ENCODE data around the gene EPN2.
A peak's percentile ranks its signal among the peaks of the same experiment; 100 is the strongest.

The EPN2 gene

DNA sequence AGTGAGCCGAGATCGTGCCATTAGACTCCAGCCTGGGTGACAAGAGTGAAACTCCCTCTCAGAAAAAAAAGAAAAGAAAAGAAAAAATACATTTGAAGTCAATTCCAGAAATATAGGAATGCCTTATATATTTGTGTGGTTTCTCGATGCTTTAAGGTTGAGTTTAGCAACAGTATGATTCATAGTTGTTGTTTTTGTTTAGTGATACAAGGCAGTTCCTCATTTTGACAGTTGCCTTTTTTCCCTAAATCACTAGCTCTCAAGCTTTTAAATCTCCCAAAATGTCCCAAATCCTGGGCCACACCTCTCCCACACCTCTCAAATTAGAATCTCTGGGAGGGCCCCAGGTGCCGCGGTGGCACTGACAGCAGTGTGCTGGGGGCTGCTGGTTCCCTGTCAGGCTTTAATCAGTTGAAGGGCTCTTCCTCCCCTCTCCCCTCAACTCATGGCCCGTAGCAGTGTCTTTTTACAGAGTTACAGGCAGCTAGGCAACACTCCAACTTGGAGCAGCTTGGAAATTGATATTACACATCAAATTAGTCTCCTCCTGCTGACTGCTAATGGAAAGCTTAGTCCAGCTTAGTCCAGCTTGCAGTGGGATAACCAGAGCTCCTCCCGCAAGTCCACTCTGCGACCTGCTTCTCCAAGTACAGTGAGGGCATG lies 58.4 kb downstream of the EPN2 start:
- DNase-seq: peak; percentile 36 to 82 (median 78)

DNA sequence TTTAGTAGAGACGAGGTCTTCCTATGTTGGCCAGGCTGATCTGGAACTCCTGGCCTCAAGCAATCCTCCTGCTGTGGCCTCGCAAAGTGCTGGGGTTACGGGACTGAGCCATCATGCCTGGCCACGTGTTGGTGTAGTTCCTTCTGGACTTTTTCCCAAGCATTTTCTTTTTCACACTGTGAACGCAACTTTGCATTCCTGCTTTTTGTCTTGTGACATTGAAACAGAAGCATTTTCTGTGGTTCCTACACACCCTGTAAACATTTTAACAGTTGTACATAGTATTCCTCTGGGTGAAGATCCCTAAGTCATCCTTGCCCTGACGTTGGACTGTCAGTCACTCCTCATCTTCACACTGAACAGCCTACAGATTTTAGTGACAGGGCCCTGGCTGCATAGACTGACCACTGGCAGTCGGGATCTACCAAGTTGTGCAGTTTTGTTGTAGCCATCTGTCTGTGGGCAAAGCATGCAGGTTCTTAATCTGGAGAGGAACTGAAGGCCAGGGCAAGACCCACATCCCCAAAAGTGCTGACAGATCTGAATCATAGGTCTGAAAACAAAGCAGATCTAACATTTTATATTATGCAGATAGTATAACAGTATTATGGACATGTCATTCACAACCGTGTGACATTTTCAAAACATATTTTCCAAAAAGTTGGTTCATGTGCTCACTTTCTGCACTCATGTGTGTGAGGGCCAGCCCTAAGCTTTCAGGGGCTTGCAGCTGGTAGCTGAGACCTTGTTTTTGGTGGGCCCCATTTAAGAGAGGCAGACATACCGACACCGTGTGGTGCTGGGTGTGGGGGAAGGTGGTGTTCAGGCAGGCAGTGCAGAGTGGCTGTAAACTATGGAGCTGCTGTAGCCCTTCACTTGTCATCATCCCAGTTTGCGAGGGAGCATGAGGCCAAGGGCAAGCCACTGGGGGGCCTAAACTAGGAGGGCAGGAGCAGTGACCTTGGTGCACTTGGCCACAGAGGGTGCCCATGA lies 59.9 kb downstream of the EPN2 start:
- no peak for DNase-seq

DNA sequence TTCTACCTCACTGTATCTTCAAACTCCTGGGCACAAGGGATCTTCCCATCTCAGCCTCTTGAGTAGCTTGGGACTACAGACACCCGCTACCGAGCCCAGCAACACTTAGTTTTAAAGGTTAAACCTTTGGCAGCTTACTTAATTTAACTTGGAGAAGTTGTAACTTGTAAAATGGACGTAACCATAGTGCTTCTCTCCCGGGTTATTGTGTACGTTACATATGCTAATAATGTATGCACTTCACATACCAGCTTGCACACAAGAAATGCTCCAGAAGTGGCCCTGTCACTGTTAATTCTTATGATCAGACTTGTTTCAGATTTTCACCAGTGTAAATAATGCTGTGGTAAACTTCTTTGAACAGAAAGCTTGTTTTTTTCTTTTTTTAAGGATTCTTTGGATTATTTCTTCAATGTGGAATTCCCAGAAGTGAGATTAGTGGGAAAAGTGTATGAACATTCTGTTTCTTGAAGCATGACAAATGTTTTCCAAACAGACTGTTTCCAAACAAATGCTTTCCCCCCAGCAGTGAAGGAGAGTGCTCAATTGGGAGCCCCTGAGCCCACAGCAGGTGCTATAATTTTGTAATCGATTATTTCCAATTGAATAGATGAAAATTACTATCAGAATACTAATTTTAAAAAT lies 61.5 kb downstream of the EPN2 start:
- DNase-seq: no peak

DNA sequence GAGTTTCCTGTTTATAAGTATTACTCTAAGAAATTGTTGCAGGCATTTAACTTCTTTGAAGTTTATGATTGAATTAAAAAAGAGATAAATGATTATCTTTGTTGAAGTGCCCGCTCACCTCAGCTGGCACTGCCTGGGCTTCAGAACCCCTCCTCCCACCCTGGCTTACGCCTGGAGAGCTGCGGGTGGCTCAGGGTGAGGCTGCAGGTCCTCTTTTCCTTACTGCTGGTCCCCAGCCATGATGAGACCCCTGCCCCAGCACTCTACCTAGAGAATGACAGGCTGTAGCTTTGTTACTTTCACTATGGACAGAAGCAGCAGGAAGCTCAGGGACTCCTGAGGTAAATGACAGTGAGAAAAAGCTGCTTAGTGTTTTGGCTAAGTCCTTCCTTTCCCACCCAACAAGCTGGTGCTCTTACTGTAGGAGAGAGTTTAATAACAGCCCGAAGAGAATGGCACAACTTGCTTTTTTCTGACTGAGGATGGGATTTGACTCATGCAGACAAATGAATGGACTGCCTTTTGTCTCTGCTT lies 62.1 kb downstream of the EPN2 start:
- no peak for DNase-seq

DNA sequence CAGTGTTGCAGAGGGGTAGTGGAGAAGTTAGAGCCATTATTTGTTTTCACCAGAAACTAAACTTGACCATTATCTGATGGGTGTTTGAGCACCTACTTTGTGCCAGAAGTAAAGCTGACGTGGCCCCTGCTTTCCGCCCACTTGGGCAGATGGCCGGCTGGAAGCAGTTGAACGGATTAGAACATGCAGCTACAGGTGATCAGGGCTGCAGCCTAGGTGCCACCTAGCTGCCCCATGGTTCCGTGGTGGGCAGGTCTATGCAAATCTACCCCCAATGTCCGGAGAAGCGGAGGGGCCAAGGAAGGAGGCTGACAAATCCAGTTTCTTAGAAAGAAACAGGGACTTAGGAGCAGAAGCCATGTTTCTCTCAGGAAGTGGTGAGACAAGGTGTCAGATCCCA lies 62.7 kb downstream of the EPN2 start:
- no peak for DNase-seq

DNA sequence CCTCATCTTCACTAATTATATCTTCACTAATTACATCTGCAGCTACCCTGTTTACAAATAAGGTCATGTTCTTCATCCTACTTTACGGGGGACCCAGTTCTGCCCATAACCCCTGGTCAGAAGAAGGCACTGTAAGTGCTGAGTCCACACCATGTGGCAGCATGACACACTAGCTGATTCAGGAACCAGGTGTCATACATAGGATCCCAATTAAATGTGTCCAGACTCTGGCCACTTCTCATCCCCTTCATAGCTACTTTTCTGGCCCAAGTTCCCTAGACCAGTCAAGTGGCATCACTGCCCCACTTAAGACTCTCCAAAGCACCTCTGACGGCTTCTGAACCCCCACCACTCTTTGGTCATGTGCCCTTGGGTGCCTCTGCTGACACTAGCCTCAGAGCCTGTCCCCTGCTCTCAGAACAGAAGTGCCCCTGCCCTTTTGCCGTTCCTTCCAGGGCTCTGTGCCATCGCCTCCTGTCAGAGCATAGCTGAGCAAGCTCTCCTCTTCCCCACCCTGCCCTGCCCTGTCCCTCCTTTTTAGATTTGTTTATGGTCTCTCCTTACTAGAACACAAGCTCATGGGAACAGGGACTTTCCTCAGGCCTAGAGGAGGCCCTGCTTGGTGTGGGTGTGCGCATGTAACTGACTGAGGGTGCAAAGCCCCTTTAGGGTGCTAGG lies 64.2 kb downstream of the EPN2 start:
- no peak for DNase-seq

DNA sequence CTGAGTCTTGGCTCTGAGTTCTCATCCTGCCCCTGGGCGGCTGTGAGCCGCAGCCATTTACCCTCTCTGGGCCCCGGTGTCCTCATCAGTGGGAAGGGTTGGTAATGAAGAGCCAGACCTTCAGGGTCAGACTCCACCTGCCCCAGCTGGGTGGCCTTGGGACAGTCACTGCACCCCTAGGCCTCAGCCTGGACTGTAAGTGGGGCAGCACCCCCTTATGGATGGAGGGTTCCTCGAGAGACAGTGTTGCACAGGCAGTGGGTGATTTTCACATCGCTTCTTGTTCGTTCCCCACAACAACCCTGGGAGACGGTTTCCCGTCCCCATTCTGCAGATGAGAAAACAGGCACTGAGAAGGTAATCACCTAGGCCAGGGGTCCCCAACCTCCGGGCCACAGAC lies 64.8 kb downstream of the EPN2 start:
- no peak for DNase-seq

DNA sequence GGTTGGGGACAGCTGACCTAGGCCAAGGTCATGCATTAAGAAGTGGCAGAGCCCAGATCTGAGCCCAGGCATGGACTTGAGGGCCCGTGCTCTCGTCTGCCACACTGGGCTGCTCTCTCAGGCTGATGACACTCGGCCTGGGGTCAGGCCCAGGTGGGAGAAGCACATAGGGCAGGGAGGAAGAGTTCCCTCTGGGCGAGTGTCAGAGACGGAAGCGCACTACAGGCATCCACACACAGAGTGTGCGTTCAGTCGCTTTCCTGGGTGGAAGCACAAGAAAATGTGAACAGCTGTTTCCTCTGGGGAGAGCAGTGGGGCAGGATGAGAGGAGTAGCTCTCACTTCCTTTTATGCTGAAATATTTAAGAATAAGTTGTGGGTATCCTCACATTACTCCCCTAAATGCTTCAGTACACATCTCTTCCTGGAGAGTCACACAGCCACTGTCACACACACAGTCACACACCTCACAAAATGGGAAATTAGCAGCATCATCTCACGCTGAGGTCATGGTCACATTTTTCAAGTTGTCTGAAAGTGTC lies 65.7 kb downstream of the EPN2 start:
- peak; percentile 59 to 74 (median 67) for DNase-seq

DNA sequence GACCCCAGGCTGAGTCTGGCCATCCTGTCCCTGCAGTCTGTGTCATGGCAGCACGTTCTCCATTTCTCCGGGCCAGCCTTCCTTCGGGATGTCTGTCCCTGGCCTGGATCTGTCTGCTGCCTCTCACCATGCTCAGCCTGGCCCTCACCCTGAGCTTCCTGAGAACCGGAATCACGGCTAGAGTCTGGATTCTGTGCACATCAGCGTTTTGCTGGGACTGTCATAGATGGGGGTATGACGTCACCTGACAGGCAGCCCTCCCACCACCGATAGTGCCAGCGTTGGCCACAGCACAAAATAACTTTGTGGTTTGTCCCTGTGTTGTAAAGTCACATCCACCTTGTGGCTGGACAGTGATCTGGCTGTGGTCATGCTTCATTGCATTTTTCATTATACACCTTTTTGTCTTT lies 66.2 kb downstream of the EPN2 start:
- DNase-seq: peak in 2 of 3 donors; percentile 25 to 36

DNA sequence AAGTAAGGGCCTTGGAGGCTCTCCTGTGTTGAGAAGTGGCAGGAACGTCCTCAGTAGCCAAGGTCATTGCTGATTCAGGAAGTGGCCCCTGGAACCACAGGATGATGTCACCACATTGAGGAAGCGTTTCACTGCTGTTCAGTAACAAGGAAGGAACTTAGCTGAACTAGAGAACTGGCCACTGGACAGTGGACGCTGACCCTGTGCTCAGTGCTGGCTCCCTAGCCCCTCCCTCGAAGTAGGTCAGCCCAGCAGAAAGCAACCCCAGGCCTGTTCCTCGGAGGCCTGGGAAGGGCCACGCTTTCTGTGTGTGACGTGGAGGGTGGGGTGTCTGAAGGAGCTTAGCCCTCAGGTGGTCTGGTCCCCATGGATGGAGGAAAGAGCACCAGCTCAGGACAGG lies 67.0 kb downstream of the EPN2 start:
- DNase-seq: peak; percentile 89 to 96 (median 94)

DNA sequence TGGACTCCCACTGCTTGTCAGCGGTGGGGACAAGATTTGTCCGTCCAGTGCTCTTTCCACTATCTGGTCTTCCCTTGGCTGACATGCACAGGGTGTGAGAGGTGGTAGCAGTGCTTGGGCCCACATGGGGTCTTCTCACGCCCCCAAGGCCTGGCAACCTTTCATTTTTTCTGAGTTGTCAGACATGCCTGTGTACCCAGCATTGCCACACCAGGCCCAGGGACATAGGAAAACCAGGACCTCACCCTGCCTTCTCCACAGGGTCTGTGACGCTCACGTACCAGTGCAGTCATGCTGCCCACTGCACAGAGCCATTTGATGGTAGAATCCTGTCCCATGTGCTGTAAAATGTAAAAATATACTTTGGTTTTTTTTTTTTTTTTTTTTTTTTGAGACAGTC lies 67.6 kb downstream of the EPN2 start:
- no peak for DNase-seq

DNA sequence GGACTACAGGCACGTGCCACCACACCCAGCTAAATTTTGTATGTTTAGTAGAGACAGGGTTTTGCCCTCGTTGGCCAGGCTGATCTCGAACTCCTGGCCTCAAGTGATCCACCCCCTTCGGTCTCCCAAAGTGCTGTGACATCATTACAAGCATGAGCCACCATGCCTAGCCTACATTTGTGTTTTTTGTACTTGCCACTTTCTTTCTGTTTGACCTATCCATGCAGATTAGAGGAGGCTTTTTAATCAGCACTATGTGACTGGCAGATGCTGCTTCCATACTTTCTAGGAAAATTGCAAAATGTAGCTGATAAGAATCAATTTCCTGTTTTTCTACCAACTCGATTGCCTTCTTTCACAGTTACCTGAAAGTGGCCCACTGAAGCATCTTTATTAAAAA lies 68.1 kb downstream of the EPN2 start:
- DNase-seq: no peak

DNA sequence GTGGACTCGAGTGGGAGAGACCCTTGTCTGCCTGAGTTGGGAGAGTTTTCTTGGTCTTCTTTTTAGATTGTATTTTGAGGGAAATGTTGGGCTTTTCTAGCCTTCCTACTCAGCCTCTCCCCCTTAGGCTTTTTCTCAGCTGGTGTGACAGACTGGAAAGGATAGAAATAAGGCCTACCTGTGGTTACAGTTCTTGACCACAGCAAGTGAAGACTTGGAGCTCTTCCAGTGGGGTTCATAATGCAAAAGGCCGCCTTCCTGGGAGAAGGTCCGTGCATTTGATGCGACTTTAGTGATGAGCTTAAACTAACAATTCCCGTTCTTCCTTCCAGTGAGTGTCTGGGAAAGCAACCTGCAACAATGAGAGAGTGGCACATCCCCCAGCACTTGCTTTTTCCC lies 68.6 kb downstream of the EPN2 start:
- no peak for DNase-seq

DNA sequence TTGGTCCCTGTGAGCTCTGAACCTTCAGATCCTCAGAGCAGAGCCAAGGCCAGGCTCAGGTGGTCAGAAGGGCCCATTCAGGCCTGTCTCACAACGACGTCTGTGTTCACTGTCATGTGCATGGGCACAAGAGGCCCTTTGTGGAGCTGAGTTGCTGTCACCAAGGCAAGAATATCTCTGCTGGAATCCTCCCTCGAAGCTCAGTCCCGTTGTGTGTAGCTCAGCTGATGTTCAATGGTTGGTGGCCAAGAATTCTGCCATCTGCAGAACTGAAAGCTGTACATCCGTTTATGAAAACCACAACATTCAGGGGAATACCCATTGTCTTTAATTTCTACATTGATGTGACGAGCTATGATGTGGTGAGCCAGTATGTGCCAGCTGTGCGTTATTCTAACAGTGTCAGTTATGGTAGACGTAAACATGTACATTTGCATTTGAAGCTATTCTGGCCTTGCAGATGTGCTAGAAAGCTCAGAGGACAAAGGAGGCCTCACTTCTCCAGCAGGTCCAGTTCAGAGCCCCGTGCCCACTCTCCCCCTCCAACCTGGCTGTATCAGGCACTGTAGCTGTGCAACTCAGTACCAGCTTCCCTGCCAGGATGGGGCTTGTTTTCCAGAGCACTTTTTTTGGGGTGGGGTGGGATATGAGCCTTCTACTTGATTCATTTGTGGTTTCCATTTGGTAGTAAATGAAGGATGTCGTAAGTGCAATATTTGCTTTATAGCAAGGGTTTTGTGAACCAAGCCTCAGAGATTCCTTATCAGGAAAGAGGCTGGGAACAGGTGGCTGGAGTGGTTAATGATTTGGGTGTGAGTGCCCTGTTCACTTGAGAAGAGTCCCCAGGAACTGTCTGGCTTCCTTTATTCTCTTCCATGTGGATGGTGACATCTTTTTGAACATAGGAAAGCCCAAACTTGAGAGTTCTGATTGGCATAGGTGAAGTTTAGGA lies 69.3 kb downstream of the EPN2 start:
- peak; percentile 80 to 94 (median 93) for DNase-seq

DNA sequence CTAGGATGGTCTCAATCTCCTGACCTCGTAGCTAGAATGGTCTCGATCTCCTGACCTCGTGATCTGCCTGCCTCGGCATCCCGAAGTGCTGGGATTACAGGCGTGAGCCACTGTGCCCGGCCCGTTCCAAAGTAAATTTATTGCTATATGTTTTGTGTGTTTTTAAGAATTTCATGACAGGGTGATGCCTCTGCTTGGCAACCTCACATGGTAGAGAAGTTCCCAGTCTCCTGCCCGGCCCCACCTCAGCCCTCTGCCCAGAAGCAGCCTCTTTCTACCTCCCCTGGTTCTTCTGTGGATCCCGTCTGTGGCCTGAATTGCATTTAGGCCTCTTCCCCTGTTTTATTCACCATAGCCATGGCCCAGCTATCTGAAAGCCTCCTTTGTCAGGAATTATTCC lies 70.4 kb downstream of the EPN2 start:
- no peak for DNase-seq

DNA sequence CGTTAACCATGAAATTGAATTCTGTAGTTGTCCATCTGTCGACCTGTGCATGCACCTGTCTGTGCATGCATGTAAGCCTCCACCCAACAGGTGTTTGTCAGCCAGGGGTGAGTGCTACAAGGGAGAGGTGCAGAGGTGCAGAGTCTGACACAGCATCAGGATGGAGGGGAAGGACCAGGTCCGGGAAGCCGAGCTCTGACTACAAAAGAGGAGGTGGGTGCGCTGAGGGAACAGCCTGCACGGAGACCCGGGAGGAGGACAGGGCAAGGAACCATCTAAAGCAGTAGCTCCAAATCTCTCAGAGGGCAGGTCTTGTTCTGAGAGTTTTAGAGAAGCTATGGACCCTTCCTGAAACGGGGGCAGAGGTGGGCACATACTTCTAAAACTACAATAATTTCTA lies 71.2 kb downstream of the EPN2 start:
- DNase-seq: no peak

DNA sequence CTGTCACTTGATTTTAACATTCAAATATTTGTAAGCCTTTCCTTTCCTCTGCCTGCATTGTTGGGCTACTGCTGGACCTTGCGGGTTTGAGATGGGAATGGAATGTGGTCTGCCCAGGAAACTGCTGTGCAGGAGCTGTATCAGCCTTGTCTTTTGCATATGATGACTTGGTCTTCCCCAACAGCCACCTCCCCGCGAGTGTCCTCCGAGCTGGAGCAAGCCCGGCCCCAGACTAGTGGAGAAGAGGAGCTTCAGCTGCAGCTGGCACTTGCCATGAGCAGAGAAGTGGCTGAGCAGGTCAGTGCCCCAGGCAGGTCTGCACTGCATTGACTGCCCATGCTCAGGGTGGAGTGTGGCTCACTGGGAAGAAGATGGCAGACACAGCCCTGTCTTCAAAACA lies 72.5 kb downstream of the EPN2 start:
- DNase-seq: no peak

DNA sequence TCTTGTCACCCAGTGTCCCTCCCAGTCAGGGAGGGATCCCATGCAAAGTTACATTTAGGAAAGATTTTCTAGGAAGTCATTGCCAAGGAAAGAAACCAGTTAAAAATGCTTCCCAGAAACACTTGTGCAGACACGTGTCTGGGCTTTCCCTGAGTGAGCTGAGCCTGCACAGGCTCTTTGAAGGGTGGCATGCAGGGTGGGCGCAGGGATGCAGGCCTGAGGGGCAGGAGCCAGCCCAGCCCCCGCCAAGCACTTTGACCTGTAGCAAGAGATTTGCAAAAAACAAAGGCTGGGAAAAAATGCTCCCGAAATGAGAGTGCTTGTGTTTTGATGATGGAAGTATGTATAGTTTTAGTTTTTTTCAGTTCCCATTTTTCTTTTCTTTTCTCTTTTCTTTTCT lies 73.0 kb downstream of the EPN2 start:
- DNase-seq: no peak

DNA sequence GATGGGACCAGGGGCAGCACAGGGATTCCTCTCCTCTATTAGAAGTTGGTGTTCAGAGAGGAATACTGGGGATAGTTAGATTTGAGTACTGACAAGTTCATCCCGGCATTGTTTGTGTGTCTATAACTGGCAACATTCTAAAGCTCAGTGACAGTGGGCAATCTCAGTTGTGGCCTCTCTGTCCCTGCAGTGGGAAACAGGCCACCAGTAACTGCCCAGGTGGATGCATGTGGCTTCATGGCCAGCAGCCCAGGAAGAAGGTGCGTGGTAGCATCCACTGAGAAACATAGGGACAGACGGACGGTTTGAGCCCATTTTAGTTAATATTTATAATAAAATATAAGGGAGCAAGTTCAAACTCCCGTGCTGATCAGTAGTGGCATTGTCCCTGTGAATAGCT lies 73.8 kb downstream of the EPN2 start:
- no peak for DNase-seq

DNA sequence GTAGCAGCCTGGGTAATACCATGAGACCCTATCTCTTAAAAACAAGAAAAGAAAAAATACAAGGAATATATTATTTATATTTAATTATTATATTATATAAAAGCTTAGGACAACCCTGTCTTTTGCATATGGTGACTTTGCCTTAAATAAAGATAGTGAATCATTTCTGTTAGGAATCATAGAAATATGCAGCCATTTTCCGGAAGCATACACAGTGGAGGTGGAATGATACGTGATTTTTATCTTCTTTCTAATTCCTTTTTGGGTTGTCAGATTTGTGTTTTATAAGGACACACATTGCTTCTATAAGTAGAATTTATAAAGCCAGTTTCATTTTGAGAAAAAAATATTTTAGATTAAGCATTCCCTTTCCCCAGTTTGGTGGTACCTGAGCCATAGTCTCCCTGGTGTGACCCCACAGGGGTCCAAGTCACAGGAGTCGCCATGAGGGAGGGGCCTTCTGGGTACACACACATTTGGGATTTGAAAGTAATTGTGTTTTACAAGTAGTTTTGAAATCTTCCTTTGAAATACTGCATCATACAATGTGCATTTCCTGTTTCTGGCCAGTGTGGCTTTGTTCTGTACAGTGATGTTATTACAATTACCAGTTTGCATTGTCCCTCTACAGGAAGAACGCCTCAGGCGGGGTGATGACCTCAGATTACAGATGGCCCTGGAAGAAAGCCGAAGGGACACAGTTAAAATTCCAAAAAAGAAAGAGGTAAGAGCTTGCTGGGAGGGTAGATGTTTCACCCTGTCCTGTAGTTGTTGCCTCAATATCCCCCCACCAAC lies 74.5 kb downstream of the EPN2 start:
- DNase-seq: peak; percentile 63 to 80 (median 76)
